K562 (cell line): Measurements from ENCODE around the gene LYPLA2. TPM values are rescaled to one million over a fixed set of nuclear protein-coding genes. Genes with fewer than 3 reads are reported as not detected.
A peak's percentile ranks its signal among the peaks of the same experiment; 100 is the strongest.

ENCODE experiments used
- ATAC-seq: fragments of 200-7000 bp; cut with Tn5 transposase; 3 replicates; pipeline ENCODE4 v1.9.1; 2020; ENCODE audit warnings: moderate library complexity
- BruUV-seq: library from RNA; stranded (reverse); fragments of 400-500 nt; replicated peaks from 2 replicates; lab custom pipeline; 2021; lab: Mats Ljungman, UMichigan
- CTCF ChIA-PET: fragments of 300-600 bp; formaldehyde crosslinking; extraction: SDS; loops from one replicate; lab custom pipeline; 2021; ENCODE audit warnings: low intra/inter-chr PET ratio; lab: Yijun Ruan, JAX
- POLR2A ChIA-PET: fragments of 300-600, 350-650 bp; sonication (Branson Sonifier 250); formaldehyde crosslinking; extraction: SDS; loops from one replicate; lab custom pipeline; 2021; ENCODE audit warnings: antibody characterized with exemption, inconsistent platforms; lab: Yijun Ruan, JAX
- DNase-seq, 4 experiments: peaks; one replicate each; pipeline versions ENCODE4 v3.0.0 to v3.0.0-alpha.2; 2011 to 2018; ENCODE audit warnings: low spot score in 3 of 4, mixed read lengths in 3 of 4; ENCODE audit errors: extremely low read depth in 1 of 4
- FAIRE-seq: peaks from 2 replicates; lab custom pipeline; 2011; peaks lifted over from hg19 to GRCh38; lab: Jason Lieb, UNC
- H2AFZ ChIP-seq: 2 replicates; pipeline ENCODE4 v1.6.0; 2011; ENCODE audit warnings: low read depth, low read length, control low read depth, inconsistent platforms
- H3K27ac ChIP-seq: fragments of 200-600 bp; 3 replicates; pipeline ENCODE4 v1.8.0; 2011; ENCODE audit warnings: low read depth, mild to moderate bottlenecking, control low read depth, inconsistent platforms, low read length, moderate library complexity, mixed read lengths; ENCODE audit errors: extremely low read depth
- H3K27me3 ChIP-seq, 2 experiments: fragments of 300-600 bp in 1 of 2; 2 replicates in 1 of 2; 3 replicates in 1 of 2; pipeline versions ENCODE4 v1.6.0 to v1.8.0; 2011; ENCODE audit warnings: inconsistent platforms in 2 of 2, low read length in 2 of 2, mild to moderate bottlenecking in 1 of 2, mixed read lengths in 1 of 2, moderate library complexity in 1 of 2; ENCODE audit not compliant: control insufficient read depth in 2 of 2, insufficient read depth in 2 of 2
- H3K36me3 ChIP-seq: fragments of 300-600 bp; 3 replicates; pipeline ENCODE4 v1.8.0; 2011; ENCODE audit warnings: mild to moderate bottlenecking, low read length, inconsistent platforms; ENCODE audit not compliant: control insufficient read depth, insufficient read depth
- H3K4me1 ChIP-seq, 2 experiments: fragments of 200-600 bp in 1 of 2; replicated peaks in 1 of 2; 2 replicates in 1 of 2; 3 replicates in 1 of 2; pipeline versions ENCODE4 v1.5.1 to v1.8.0; 2011; ENCODE audit warnings: inconsistent platforms in 2 of 2, low read length in 2 of 2, mild to moderate bottlenecking in 1 of 2, mixed read lengths in 1 of 2, moderate library complexity in 1 of 2; ENCODE audit not compliant: control insufficient read depth in 2 of 2, insufficient read depth in 2 of 2
- H3K4me2 ChIP-seq: 2 replicates; pipeline ENCODE4 v1.6.1; 2011; ENCODE audit warnings: low read length, control low read depth, inconsistent platforms, mixed read lengths; ENCODE audit not compliant: insufficient read depth
- H3K4me3 ChIP-seq: fragments of 200-600 bp; sonication (generic), shearing (Covaris generic); 2 replicates; pipeline ENCODE4 v1.5.1; 2016; ENCODE audit warnings: control low read depth, inconsistent platforms
- H3K79me2 ChIP-seq: fragments of 200-600 bp; 3 replicates; pipeline ENCODE4 v1.8.0; 2011; ENCODE audit warnings: low read length, inconsistent platforms; ENCODE audit not compliant: control insufficient read depth, insufficient read depth
- H3K9ac ChIP-seq, 2 experiments: 2 replicates each; pipeline versions ENCODE4 v1.6.0 to v1.6.1; 2011; ENCODE audit warnings: low read depth in 2 of 2, low read length in 2 of 2, control low read depth in 1 of 2, inconsistent platforms in 1 of 2, mild to moderate bottlenecking in 1 of 2, mixed read lengths in 1 of 2; ENCODE audit not compliant: insufficient read depth in 1 of 2
- H3K9me1 ChIP-seq: one replicate; pipeline ENCODE4 v1.6.0; 2011; ENCODE audit warnings: inconsistent platforms, mild to moderate bottlenecking, low read length, moderate library complexity; ENCODE audit not compliant: control insufficient read depth, insufficient read depth
- H3K9me3 ChIP-seq: replicated peaks from 2 replicates; pipeline ENCODE4 v1.5.1; 2011; ENCODE audit warnings: low read depth, low read length, inconsistent platforms; ENCODE audit not compliant: control insufficient read depth, insufficient read depth
- H4K20me1 ChIP-seq: replicated peaks from 2 replicates; pipeline ENCODE4 v1.6.1; 2011; ENCODE audit warnings: low read length, inconsistent platforms, mixed read lengths; ENCODE audit not compliant: control insufficient read depth, insufficient read depth
- GABPB1 ChIP-seq: sonication (generic); formaldehyde crosslinking; IDR thresholded peaks from 2 replicates; pipeline ENCODE4 v1.8.0; 2022; ENCODE audit warnings: mild to moderate bottlenecking, missing genetic modification reagents
- NEUROD1 ChIP-seq: fragments of 150-350 bp; IDR thresholded peaks from 2 replicates; pipeline ENCODE4 v1.6.1; 2014; ENCODE audit warnings: borderline replicate concordance, low read length, low read depth; ENCODE audit not compliant: partially characterized antibody
- PHB ChIP-seq: fragments of 250-450 bp; sonication (Bioruptor Pico); IDR thresholded peaks from 2 replicates; pipeline ENCODE4 v1.5.0; 2021
- WGBS: fragments of 100-300 bp; shearing (Covaris generic); methylation state at CpG from one replicate; pipeline ENCODE4 v1.1.6; 2016; ENCODE audit warnings: low coverage, mixed read lengths; ENCODE audit not compliant: insufficient coverage; ENCODE audit errors: missing lambda C conversion rate; 5-methylcytosine and 5-hydroxymethylcytosine counted together
- in situ Hi-C: fragments of 300-500 bp; cut with MboI; formaldehyde crosslinking; loops from 4 replicates; pipeline ENCODE4 v1.15.0; 2018; ENCODE audit warnings: inconsistent platforms, mixed read lengths
- intact Hi-C: fragments of 100-400 bp; cut with micrococcal nuclease; formaldehyde crosslinking; loops from 2 replicates; pipeline ENCODE4 v1.14.2; 2022
- polyA plus RNA-seq, 8 experiments: library from polyadenylated mRNA; depleted of rRNA in 4 of 8; stranded (reverse) in 5 of 8; unstranded in 3 of 8; fragments of >200 nt; fragmentation: Nextera tagmentation in 2 of 8; fragmentation: Illumina TruSeq in 1 of 8; extraction: Ambion mirVana in 2 of 8; extraction: Trizol in 1 of 8; gene quantifications; 2 replicates each; pipeline versions ENCODE4 v1.2.1 to v1.2.3, GENCODE V29; 2011 to 2014; ENCODE audit warnings: inconsistent platforms in 1 of 8, missing spikeins in 1 of 8
- total RNA-seq, 7 experiments: library from RNA; depleted of rRNA in 6 of 7; stranded (reverse); fragments of >200 nt in 6 of 7; fragmentation: Illumina TruSeq in 2 of 7; extraction: Trizol in 2 of 7; gene quantifications; 2 replicates each; pipeline versions ENCODE4 v1.2.1 to v1.2.3, GENCODE V29; 2011 to 2021; ENCODE audit warnings: low replicate concordance in 1 of 7
- TF ChIP-seq, protein P1 (sequence below): IDR thresholded peaks from 2 replicates; pipeline ENCODE4 v1.6.1; 2011; ENCODE audit warnings: borderline replicate concordance, low read depth, mild to moderate bottlenecking, moderate library complexity, low read length; ENCODE audit not compliant: insufficient read depth, poor library complexity, severe bottlenecking
- TF ChIP-seq, protein P2 (sequence below), 2 experiments: fragments of 450-650 bp; IDR thresholded peaks; 2 replicates each; pipeline ENCODE4 v1.6.1; 2016

LYPLA2 gene
- total and polyA plus RNA-seq, 9 of the 15 experiments (the other 6 are each of a cell fraction or from before 2014, with no cell fraction given): 3.9 to 128 (median 60.1) TPM

GRCh38 chr1:23751050-23751814 is 39.7 kb upstream of the LYPLA2 start (continued):
- TF ChIP-seq, protein P1, sequence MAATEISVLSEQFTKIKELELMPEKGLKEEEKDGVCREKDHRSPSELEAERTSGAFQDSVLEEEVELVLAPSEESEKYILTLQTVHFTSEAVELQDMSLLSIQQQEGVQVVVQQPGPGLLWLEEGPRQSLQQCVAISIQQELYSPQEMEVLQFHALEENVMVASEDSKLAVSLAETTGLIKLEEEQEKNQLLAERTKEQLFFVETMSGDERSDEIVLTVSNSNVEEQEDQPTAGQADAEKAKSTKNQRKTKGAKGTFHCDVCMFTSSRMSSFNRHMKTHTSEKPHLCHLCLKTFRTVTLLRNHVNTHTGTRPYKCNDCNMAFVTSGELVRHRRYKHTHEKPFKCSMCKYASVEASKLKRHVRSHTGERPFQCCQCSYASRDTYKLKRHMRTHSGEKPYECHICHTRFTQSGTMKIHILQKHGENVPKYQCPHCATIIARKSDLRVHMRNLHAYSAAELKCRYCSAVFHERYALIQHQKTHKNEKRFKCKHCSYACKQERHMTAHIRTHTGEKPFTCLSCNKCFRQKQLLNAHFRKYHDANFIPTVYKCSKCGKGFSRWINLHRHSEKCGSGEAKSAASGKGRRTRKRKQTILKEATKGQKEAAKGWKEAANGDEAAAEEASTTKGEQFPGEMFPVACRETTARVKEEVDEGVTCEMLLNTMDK: peak; percentile 41
- no peak for TF ChIP-seq NEUROD1
- TF ChIP-seq, protein P2, sequence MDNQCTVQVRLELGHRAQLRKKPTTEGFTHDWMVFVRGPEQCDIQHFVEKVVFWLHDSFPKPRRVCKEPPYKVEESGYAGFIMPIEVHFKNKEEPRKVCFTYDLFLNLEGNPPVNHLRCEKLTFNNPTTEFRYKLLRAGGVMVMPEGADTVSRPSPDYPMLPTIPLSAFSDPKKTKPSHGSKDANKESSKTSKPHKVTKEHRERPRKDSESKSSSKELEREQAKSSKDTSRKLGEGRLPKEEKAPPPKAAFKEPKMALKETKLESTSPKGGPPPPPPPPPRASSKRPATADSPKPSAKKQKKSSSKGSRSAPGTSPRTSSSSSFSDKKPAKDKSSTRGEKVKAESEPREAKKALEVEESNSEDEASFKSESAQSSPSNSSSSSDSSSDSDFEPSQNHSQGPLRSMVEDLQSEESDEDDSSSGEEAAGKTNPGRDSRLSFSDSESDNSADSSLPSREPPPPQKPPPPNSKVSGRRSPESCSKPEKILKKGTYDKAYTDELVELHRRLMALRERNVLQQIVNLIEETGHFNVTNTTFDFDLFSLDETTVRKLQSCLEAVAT (IDR thresholded peaks at IDR 0.05): no peak

DNA sequence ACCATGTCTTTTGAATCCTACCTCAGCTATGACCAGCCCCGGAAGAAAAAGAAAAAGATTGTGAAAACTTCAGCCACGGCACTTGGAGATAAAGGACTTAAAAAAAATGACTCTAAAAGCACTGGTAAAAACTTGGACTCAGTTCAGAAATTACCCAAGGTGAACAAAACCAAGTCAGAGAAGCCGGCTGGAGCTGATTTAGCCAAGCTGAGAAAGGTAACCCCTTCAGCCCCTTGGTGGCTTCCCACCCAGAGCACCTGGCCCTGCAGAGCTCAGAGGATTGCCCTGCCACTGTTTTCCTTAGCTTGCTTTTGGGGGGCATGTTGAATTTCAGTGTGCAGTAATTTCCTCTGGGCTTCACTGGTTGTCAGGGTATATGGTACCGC is 39.1 kb upstream of the LYPLA2 start:
- Histone ChIP-seq H3K36me3 (peaks cover 99% of the 10 kb centered on the region), H3K9me3 (no peaks in the 10 kb centered on the region), H3K9me1 (no peaks in the 10 kb centered on the region), H3K27ac (no peak overlapping the region), H3K9ac (no peak overlapping the region), H3K4me2 (no peak overlapping the region), H3K4me3 (no peak overlapping the region), H2AFZ (no peak overlapping the region), H3K4me1 (peaks cover 0 to 11% of the 10 kb centered on the region in 2 experiments; a peak in 2 of 5 replicates), H3K27me3 (no peaks in the 10 kb centered on the region), H3K79me2 (peaks cover 50% of the 10 kb centered on the region), H4K20me1 (peaks cover 31% of the 10 kb centered on the region)
- TF ChIP-seq GABPB1 (CRISPR knock-in tag) (0 out of 2 replicates have a peak, but pooled peaks have one; percentile 16), PHB (CRISPR knock-in tag) (no peak)
- DNase-seq (no peak), ATAC-seq (no peak), FAIRE-seq (no peak)
- POLR2A ChIA-PET: interaction anchor here (0.7 to 0.8 kb wide), 4 partner anchors 20 to 342 kb away, joined by 3 to 5 read pairs (median 4); no protein-coding TSS in a partner anchor
- WGBS: 88% methylated on average over 4 of the region's 4 CpGs
- BruUV-seq: no TSS peak
- CTCF ChIA-PET: interaction anchor here (0.6 to 2.0 kb wide), 3 partner anchors 93 to 1133 kb away, joined by 3 to 8 read pairs (median 3); no protein-coding TSS in a partner anchor
- intact Hi-C loops (loop anchor here (1.0 kb wide), 1 partner anchor 207 kb away; no protein-coding TSS in a partner anchor), in situ Hi-C loops (no loop called here)
